Parathyroid adenoma (tissue), 2 donors: ENCODE measurements around the gene PDSS2.

Experiments used
- H2AFZ ChIP-seq: fragments of 300-600 bp; sonication (generic); one replicate; pipeline ENCODE4 v1.7.0; 2017; ENCODE audit warnings: antibody characterized with exemption, mild to moderate bottlenecking
- H3K27ac ChIP-seq: fragments of 300-600 bp; sonication (generic); one replicate; pipeline ENCODE4 v1.7.0; 2017
- H3K27me3 ChIP-seq: fragments of 300-600 bp; sonication (generic); one replicate; pipeline ENCODE4 v1.7.0; 2017; ENCODE audit warnings: low read length; ENCODE audit not compliant: control insufficient read depth, insufficient read depth
- H3K36me3 ChIP-seq: fragments of 300-600 bp; sonication (generic); one replicate; pipeline ENCODE4 v1.7.0; 2017; ENCODE audit warnings: low read length; ENCODE audit not compliant: control insufficient read depth, insufficient read depth
- H3K4me1 ChIP-seq: fragments of 300-600 bp; sonication (generic); one replicate; pipeline ENCODE4 v1.7.0; 2017; ENCODE audit warnings: control low read depth
- H3K4me2 ChIP-seq: fragments of 300-600 bp; sonication (generic); one replicate; pipeline ENCODE4 v1.7.0; 2017; ENCODE audit warnings: low read length
- H3K4me3 ChIP-seq: fragments of 300-600 bp; sonication (generic); one replicate; pipeline ENCODE4 v1.7.0; 2017; ENCODE audit warnings: low read depth, low read length
- H3K79me2 ChIP-seq: fragments of 300-600 bp; sonication (generic); one replicate; pipeline ENCODE4 v1.7.0; 2017; ENCODE audit warnings: control low read depth
- H3K9ac ChIP-seq: fragments of 300-600 bp; sonication (generic); one replicate; pipeline ENCODE4 v1.7.0; 2017; ENCODE audit warnings: mild to moderate bottlenecking
- H3K9me3 ChIP-seq: fragments of 300-600 bp; sonication (generic); one replicate; pipeline ENCODE4 v1.7.0; 2017; ENCODE audit warnings: low read length; ENCODE audit not compliant: control insufficient read depth
- TF ChIP-seq, protein P1 (sequence below): fragments of 300-600 bp; sonication (generic); IDR thresholded peaks from one replicate; pipeline ENCODE4 v1.7.0; 2017; ENCODE audit warnings: antibody characterized with exemption, mild to moderate bottlenecking
- donor health status: primary hyperparathyroidism.

Gene PDSS2

DNA sequence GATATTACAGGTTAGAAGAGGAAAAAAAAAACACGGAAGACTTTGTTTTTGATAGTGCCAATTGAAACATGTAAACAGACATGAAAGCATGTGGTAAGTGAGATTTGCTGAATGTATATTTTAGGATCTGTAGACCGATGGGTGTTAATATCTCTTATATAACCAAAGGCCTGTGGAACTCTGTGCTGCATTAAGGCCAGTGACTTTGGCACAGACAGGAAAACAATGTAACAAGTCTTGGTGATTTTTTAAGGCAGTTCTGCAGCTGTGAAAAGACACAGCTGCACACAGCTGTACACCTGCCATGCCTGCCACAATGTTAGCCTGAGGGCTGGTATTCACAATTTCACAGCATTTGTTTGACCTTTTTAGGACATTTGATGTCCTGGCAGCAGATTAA, 36.6 kb upstream of the PDSS2 start:
- Histone ChIP-seq H3K36me3 (no peaks in the 10 kb centered on the region), H3K27me3 (no peaks in the 10 kb centered on the region), H3K4me3 (no peak overlapping the region), H3K27ac (no peak overlapping the region), H2AFZ (no peak overlapping the region), H3K9me3 (no peaks in the 10 kb centered on the region), H3K4me2 (no peak overlapping the region), H3K9ac (no peak overlapping the region), H3K4me1 (peaks cover 34% of the 10 kb centered on the region), H3K79me2 (peaks cover 2% of the 10 kb centered on the region)
- TF ChIP-seq, protein P1, sequence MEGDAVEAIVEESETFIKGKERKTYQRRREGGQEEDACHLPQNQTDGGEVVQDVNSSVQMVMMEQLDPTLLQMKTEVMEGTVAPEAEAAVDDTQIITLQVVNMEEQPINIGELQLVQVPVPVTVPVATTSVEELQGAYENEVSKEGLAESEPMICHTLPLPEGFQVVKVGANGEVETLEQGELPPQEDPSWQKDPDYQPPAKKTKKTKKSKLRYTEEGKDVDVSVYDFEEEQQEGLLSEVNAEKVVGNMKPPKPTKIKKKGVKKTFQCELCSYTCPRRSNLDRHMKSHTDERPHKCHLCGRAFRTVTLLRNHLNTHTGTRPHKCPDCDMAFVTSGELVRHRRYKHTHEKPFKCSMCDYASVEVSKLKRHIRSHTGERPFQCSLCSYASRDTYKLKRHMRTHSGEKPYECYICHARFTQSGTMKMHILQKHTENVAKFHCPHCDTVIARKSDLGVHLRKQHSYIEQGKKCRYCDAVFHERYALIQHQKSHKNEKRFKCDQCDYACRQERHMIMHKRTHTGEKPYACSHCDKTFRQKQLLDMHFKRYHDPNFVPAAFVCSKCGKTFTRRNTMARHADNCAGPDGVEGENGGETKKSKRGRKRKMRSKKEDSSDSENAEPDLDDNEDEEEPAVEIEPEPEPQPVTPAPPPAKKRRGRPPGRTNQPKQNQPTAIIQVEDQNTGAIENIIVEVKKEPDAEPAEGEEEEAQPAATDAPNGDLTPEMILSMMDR, result no peak

DNA sequence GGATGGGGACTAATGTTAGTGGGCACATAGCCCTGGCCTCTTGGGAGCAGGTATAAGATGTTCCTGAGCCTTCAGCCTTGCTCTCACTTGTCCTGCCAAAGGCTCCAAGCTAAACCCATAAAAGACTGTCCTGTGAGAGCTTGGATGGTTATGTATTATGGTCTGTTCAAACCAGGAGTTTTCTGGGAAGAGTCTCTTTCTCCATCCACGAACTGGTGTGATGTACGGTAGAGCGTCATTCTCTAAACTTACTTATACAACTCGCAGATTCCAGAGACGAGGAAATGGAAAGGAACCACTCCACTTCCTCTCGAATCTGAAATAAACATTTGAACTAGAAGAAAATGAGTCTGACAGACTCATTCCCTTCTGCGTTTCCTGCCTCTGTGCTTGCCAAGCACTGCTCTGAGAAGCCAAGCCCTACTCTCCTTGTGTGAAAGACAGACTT, 35.9 kb upstream of the PDSS2 start:
- H3K36me3 ChIP-seq, result no peaks in the 10 kb centered on the region
- H2AFZ ChIP-seq, result no peak overlapping the region
- peak overlapping the region; percentile 25 for H3K27ac ChIP-seq
- no peak overlapping the region for H3K9ac ChIP-seq
- peaks cover 2% of the 10 kb centered on the region for H3K79me2 ChIP-seq
- no peak overlapping the region for H3K4me3 ChIP-seq
- peaks cover 34% of the 10 kb centered on the region for H3K4me1 ChIP-seq
- no peak overlapping the region for H3K4me2 ChIP-seq
- TF ChIP-seq, protein P1, result no peak
- H3K9me3 ChIP-seq, result no peaks in the 10 kb centered on the region
- no peaks in the 10 kb centered on the region for H3K27me3 ChIP-seq

GRCh38 chr6:107493158-107494057, 34.0 kb upstream of the PDSS2 start:
- no peaks in the 10 kb centered on the region for H3K36me3 ChIP-seq
- peak overlapping the region; percentile 7 for H3K4me3 ChIP-seq
- H3K4me2 ChIP-seq, result peak overlapping the region; percentile 38
- TF ChIP-seq, protein P1, result no peak
- H3K9ac ChIP-seq, result no peak overlapping the region
- no peaks in the 10 kb centered on the region for H3K9me3 ChIP-seq
- H3K27me3 ChIP-seq, result no peaks in the 10 kb centered on the region
- peak overlapping the region; percentile 31 for H2AFZ ChIP-seq
- peaks cover 37% of the 10 kb centered on the region for H3K4me1 ChIP-seq
- no peak overlapping the region for H3K27ac ChIP-seq
- H3K79me2 ChIP-seq, result peaks cover 2% of the 10 kb centered on the region

DNA sequence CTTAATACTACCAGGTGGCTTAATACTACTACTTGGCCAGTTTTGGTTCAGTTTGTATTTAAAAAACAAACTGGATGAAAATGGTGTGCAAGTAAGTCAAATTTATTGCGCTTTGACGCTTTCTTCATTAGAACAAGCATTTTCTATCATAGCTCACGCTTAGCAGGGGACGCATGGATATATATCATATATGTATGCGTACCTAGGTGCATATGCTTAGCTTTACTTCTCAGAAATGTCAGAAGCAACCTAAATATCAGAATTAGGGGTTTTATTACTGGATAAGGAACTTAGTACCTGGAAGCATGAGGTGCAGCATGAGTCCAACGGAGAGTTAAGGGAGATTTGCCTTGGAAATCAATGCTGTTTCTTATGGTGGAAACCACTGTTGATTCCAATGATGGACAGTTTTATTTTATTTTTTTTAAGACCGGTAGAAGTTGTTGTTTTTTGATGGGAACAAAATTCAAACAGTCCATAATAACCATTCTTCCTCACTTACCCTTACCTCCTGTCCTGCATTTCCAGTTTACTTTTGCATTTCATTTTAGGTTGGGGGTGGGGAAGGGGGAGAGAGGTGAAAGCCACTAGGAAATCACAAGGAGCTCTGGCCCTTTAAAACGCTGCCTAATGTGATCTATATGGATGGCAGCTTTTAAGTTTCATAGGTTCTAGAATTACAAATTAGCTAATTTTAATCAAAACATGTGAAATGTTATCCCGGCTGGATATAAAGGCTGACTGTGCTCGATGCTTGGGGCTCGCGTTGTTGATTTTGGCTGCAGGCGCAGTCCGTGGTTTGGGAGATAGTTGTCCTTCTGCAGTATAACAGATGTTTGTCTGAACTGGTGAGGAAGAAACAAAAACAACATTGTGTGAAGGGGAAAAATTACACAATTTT, 32.6 kb upstream of the PDSS2 start:
- no peaks in the 10 kb centered on the region for H3K36me3 ChIP-seq
- peak overlapping the region; percentile 75 for H3K4me3 ChIP-seq
- H3K27me3 ChIP-seq, result no peaks in the 10 kb centered on the region
- TF ChIP-seq, protein P1, result no peak
- H3K9me3 ChIP-seq, result no peaks in the 10 kb centered on the region
- no peak overlapping the region for H3K9ac ChIP-seq
- peak overlapping the region; percentile 74 for H3K4me2 ChIP-seq
- peaks cover 2% of the 10 kb centered on the region for H3K79me2 ChIP-seq
- peak overlapping the region; percentile 98 for H2AFZ ChIP-seq
- H3K4me1 ChIP-seq, result peaks cover 37% of the 10 kb centered on the region
- no peak overlapping the region for H3K27ac ChIP-seq
